ENCODE results near the gene ATP6V0E1.

- TF ChIP-seq POLR2A (IDR thresholded peaks at IDR 0.05) (no peak), CTCF (IDR thresholded peaks at IDR 0.05) (no peak)
Observed at GRCh38 chr5:173029499-173029921, 45.9 kb downstream of the ATP6V0E1 start.
